Epithelial cell of proximal tubule (primary cell): ENCODE results near the gene ERVMER34-1. TPM values are rescaled to one million over a fixed set of nuclear protein-coding genes. Genes with fewer than 3 reads are reported as not detected.

Source experiments
- DNase-seq: peaks from one replicate; pipeline ENCODE4 v3.0.0-alpha.2; 2011; ENCODE audit warnings: low read depth
- H3K4me3 ChIP-seq: 2 replicates; pipeline ENCODE4 v1.5.1; 2011; ENCODE audit warnings: low read depth, mild to moderate bottlenecking, low read length
- total RNA-seq: library from RNA; depleted of rRNA; stranded (reverse); fragments of >200 nt; gene quantifications from 2 replicates; pipeline ENCODE4 v1.2.3, GENCODE V29; 2015
- TF ChIP-seq, protein P1 (sequence below): conservative IDR thresholded peaks from 2 replicates; pipeline ENCODE4 v1.5.1; 2012; ENCODE audit warnings: low read depth, mild to moderate bottlenecking, low read length

The ERVMER34-1 gene
- total RNA-seq, 1 donor from 2014 or later = 6.5 TPM

DNA sequence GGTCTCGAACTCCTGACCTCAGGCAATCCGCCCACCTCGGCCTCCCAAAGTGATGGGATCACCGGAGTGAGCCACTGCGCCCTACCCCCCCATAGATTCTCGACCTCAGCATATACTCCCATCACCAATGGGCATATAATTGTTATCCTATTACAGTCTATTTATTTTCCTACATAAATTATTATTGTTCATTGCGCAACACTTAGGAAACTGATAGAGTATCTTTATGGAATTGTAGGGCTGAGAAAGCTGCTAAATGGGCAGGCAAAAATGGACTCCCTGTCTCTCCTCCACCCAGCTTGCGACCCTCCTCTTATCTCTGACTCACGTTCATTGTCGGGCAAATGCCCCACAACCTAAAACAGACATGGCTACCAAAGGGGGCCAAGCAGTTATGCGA is 1.0 kb downstream of the ERVMER34-1 start:
- no peak for DNase-seq
- no peak overlapping the region for H3K4me3 ChIP-seq
- TF ChIP-seq, protein P1, sequence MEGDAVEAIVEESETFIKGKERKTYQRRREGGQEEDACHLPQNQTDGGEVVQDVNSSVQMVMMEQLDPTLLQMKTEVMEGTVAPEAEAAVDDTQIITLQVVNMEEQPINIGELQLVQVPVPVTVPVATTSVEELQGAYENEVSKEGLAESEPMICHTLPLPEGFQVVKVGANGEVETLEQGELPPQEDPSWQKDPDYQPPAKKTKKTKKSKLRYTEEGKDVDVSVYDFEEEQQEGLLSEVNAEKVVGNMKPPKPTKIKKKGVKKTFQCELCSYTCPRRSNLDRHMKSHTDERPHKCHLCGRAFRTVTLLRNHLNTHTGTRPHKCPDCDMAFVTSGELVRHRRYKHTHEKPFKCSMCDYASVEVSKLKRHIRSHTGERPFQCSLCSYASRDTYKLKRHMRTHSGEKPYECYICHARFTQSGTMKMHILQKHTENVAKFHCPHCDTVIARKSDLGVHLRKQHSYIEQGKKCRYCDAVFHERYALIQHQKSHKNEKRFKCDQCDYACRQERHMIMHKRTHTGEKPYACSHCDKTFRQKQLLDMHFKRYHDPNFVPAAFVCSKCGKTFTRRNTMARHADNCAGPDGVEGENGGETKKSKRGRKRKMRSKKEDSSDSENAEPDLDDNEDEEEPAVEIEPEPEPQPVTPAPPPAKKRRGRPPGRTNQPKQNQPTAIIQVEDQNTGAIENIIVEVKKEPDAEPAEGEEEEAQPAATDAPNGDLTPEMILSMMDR = no peak

DNA sequence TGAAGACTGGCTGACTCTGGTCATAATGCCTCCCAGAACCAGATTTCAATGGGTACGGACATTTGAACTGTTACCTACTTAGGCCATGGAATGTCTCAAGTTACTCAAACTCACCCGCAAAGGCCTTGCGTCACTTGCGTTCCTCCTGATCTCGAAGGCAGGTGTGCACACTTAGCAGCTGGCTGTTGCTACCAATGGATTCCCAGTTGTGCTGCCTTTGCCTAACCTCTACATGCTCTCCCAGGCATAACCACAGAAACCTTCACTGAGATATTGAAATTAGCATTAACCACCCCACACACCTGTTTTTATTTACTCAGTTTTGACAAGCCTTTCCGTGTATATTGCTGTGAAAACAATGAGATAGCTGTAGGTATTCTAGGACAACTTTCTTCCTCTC is 2.8 kb downstream of the ERVMER34-1 start:
- no peak overlapping the region for H3K4me3 ChIP-seq
- no peak for DNase-seq
- TF ChIP-seq, protein P1 = no peak

DNA sequence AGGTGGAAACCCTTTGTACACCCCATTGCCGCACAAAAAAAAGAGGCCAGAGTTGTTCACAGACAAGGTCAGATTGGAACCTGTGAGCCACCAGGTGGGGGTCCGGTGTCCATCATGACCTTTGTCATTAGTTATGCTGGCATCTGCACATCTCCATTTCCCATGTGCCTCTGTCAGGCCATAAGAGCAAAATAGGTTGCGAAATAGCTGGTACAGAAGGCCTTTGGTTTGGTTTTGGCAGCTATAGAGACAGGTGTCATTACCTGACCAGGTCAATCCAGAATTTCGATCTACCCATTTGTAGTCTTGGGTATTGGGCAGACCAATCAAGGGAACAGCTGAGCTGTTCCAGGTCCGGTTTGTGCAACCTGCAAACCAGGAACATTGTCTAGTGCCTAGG is 6.6 kb downstream of the ERVMER34-1 start:
- TF ChIP-seq, protein P1 = no peak
- no peak for DNase-seq
- no peak overlapping the region for H3K4me3 ChIP-seq

DNA sequence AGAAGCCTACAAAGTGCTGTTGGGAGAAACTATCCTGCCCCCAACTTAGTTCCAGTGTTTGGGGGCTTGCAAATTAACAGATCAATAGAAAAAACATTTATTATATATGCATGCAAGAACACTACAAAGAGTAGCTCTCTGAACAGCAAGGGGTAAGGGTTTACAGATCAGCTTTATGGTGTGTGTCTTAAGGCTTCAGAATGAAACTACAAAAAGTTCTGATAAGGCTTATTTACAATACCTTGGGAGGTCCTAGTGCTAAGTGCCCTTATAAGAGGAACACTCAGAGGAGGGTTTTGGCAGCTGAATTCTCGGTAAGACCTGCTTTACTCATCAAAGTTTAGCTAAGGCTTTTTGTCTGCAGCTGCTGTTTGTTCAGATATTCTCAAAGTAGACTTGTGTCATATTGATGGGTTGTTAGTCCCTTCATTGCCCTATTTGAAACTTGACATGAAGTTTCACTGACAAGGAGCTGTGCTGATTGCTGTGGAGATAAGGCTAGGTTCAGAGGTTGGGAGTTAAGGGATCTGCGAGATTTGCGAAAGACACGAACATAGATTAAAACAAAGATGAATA is 7.7 kb downstream of the ERVMER34-1 start:
- H3K4me3 ChIP-seq = no peak overlapping the region
- DNase-seq = no peak
- TF ChIP-seq, protein P1 = no peak

DNA sequence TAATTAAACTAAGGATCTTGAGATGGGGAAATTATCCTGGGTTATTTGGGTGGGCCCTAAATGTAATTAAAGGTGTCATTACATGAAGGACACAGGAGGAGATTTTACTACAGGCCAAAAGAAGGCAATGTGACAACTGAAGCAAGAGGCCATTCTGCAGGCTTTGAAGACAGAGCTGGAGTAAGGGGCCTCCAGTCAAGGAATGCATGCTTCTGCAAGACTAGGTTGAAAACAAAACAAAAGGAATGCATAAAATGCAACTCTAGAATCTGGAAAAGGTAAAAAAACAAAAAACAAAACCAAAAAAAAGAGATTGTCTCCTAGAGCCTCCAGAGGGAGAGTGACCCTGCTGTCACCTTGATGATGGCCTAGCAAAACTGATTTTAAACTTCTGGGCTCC is 21.6 kb downstream of the ERVMER34-1 start:
- H3K4me3 ChIP-seq = no peak overlapping the region
- TF ChIP-seq, protein P1 = no peak
- DNase-seq = no peak

DNA sequence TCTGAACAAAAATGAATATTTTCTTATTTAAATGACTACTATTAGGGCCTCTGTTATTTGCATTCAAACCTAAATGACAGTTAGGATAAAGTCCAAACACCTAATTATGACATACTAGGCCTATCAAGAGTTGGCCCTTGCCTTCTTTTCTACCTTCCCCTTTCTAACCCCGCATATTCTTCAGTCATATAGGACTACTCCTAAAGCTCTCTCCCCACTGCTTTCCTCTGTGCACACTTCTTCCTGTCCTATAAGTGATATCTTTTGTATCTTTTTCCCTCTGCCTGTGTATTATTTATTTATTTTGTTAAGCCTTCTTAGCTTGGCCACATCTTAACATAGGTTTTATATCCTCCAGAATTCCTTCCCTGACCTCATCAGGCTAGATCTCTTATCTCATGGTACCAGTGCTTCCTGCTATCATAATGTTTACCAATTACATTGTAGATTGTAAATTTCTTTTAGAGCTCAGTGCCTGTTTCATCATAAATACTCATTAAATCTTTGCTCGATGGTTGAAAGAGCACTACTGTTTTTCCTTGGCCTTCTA is 22.5 kb downstream of the ERVMER34-1 start:
- no peak overlapping the region for H3K4me3 ChIP-seq
- DNase-seq = no peak
- TF ChIP-seq, protein P1 = no peak

DNA sequence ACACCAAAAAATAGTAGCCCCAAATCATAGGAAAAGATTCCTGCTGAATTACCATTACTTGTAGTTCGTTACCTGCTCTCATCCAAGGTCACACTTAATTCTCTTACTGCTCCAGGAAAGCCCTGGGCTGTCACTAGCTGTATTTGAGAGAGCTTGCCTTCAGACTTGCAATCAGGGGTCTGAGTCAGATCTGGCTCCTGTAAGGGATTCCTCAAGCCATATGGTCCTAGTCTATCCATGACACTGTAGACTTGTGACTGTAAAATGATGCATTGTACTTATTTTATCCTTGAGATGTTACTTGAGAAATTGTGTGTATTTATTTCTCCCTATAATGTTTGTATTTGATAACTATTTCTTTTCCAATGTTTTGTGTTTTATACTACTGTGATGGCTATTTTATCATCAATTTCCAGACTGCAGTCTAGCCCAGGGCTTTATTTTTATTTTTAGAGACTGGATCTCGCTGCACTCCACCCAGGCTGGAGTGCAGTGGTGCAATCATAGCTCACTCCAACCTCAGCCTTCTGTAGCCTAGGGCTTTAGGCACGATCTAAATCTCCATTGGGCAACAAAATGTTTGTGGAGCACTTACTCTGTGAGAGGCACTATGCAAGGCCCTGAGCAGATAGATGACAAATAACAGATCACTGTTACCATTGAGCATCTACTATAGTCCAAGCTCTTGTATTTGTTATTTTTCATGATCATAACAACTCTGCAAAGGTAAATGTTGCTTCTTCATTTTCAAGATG is 24.2 kb downstream of the ERVMER34-1 start:
- H3K4me3 ChIP-seq = no peak overlapping the region
- no peak for DNase-seq
- TF ChIP-seq, protein P1 = no peak
